GM23338 (cell line): ENCODE measurements around the gene ARMC8. TPM values are rescaled to one million over a fixed set of nuclear protein-coding genes. Genes with fewer than 3 reads are reported as not detected.

Experiments used
- ATAC-seq: fragments of 200-7000 bp; cut with Tn5 transposase; 3 replicates; pipeline ENCODE4 v1.9.1; 2020
- DNase-seq: peaks from one replicate; pipeline ENCODE4 v3.0.0-alpha.2; 2015; ENCODE audit warnings: low spot score
- H2AFZ ChIP-seq: fragments of 200-600 bp; sonication (generic); 2 replicates; pipeline ENCODE4 v1.8.0; 2016; ENCODE audit warnings: antibody characterized with exemption, mild to moderate bottlenecking, moderate library complexity
- H3F3A ChIP-seq: fragments of 200-600 bp; sonication (generic); replicated peaks from 2 replicates; pipeline ENCODE4 v1.8.0; 2017; ENCODE audit warnings: antibody characterized with exemption, mixed run types, low read depth
- H3K27ac ChIP-seq: fragments of 200-600 bp; sonication (generic); 2 replicates; pipeline ENCODE4 v1.6.1; 2016; ENCODE audit warnings: low read depth
- H3K27me3 ChIP-seq: fragments of 200-600 bp; sonication (generic); 2 replicates; pipeline ENCODE4 v1.8.0; 2016; ENCODE audit warnings: mild to moderate bottlenecking, mixed run types, moderate library complexity; ENCODE audit not compliant: insufficient read depth
- H3K36me3 ChIP-seq: fragments of 200-600 bp; sonication (generic); 2 replicates; pipeline ENCODE4 v1.8.0; 2016; ENCODE audit warnings: mild to moderate bottlenecking; ENCODE audit not compliant: insufficient read depth
- H3K4me1 ChIP-seq: fragments of 200-600 bp; sonication (generic); 2 replicates; pipeline ENCODE4 v1.8.0; 2016; ENCODE audit warnings: mild to moderate bottlenecking, moderate library complexity; ENCODE audit not compliant: insufficient read depth
- H3K4me2 ChIP-seq: fragments of 200-600 bp; sonication (generic); 2 replicates; pipeline ENCODE4 v1.7.1; 2017; ENCODE audit warnings: mixed run types
- H3K4me3 ChIP-seq: fragments of 200-600 bp; sonication (generic); 2 replicates; pipeline ENCODE4 v1.6.1; 2016; ENCODE audit warnings: mixed run types
- H3K79me2 ChIP-seq: fragments of 200-600 bp; sonication (generic); replicated peaks from 2 replicates; pipeline ENCODE4 v1.8.0; 2017; ENCODE audit warnings: mild to moderate bottlenecking; ENCODE audit not compliant: insufficient read depth
- H3K9me2 ChIP-seq: fragments of 200-600 bp; sonication (generic); 2 replicates; pipeline ENCODE4 v1.8.0; 2017; ENCODE audit not compliant: insufficient read depth
- H4K20me1 ChIP-seq: fragments of 200-600 bp; sonication (generic); replicated peaks from 2 replicates; pipeline ENCODE4 v1.8.0; 2017; ENCODE audit warnings: mild to moderate bottlenecking; ENCODE audit not compliant: insufficient read depth
- H3K27ac Mint-ChIP-seq: 2 replicates; pipeline ENCODE4 v1.8.0; 2020; ENCODE audit warnings: inconsistent platforms, mild to moderate bottlenecking, moderate library complexity, mixed read lengths
- H3K27me3 Mint-ChIP-seq: 3 replicates; pipeline ENCODE4 v1.8.0; 2022; ENCODE audit warnings: low read depth, mild to moderate bottlenecking, moderate library complexity, mixed read lengths, inconsistent platforms; ENCODE audit not compliant: insufficient read depth, poor library complexity
- H3K36me3 Mint-ChIP-seq: 3 replicates; pipeline ENCODE4 v1.8.0; 2021; ENCODE audit warnings: low read depth, mild to moderate bottlenecking, inconsistent platforms, moderate library complexity, mixed read lengths
- H3K4me1 Mint-ChIP-seq: 3 replicates; pipeline ENCODE4 v1.8.0; 2020; ENCODE audit warnings: mild to moderate bottlenecking, inconsistent platforms, mixed read lengths
- H3K4me3 Mint-ChIP-seq: 3 replicates; pipeline ENCODE4 v1.8.0; 2021; ENCODE audit warnings: moderate library complexity, mild to moderate bottlenecking, inconsistent platforms, mixed read lengths
- H3K9me3 Mint-ChIP-seq: 3 replicates; pipeline ENCODE4 v1.8.0; 2020; ENCODE audit warnings: moderate library complexity, mild to moderate bottlenecking, inconsistent platforms, mixed read lengths
- CTCF ChIP-seq, 2 experiments: fragments of 200-600 bp in 1 of 2; sonication (generic) in 1 of 2; conservative IDR thresholded peaks; 2 replicates each; pipeline versions ENCODE4 v1.5.1 to v1.6.1; 2016 to 2017; ENCODE audit warnings: antibody characterized with exemption in 2 of 2, low read depth in 2 of 2, mild to moderate bottlenecking in 2 of 2, moderate library complexity in 1 of 2
- ETS1 ChIP-seq: IDR thresholded peaks from 2 replicates; pipeline ENCODE4 v1.6.1; 2016; ENCODE audit warnings: antibody characterized with exemption
- EZH2 ChIP-seq: fragments of 200-600 bp; sonication (generic); IDR thresholded peaks from one replicate; pipeline ENCODE4 v1.8.0; 2017; ENCODE audit warnings: antibody characterized with exemption, mild to moderate bottlenecking, low read depth; ENCODE audit not compliant: unreplicated experiment
- EZH2phosphoT487 ChIP-seq: fragments of 200-600 bp; sonication (generic); IDR thresholded peaks from one replicate; pipeline ENCODE4 v1.8.1; 2018; ENCODE audit warnings: antibody characterized with exemption; ENCODE audit not compliant: unreplicated experiment
- NANOG ChIP-seq: IDR thresholded peaks from 2 replicates; pipeline ENCODE4 v1.6.1; 2016; ENCODE audit warnings: antibody characterized with exemption, borderline replicate concordance
- REST ChIP-seq: IDR thresholded peaks from one replicate; pipeline ENCODE4 v1.6.1; 2018; ENCODE audit warnings: antibody characterized with exemption; ENCODE audit not compliant: unreplicated experiment
- STAT1 ChIP-seq: IDR thresholded peaks from one replicate; pipeline ENCODE4 v1.6.1; 2016; ENCODE audit warnings: antibody characterized with exemption; ENCODE audit not compliant: unreplicated experiment
- ZNF331 ChIP-seq: fragments of 250-450 bp; sonication (Bioruptor Pico); IDR thresholded peaks from 2 replicates; pipeline ENCODE4 v1.5.0; 2020; ENCODE audit warnings: low read depth, mild to moderate bottlenecking, moderate library complexity
- polyA plus RNA-seq: library from polyadenylated mRNA; unstranded; fragments of >200 nt; fragmentation: Nextera tagmentation; extraction: Ambion mirVana; gene quantifications from 2 replicates; pipeline ENCODE4 v1.2.1, GENCODE V29; 2016
- total RNA-seq: library from RNA; depleted of rRNA; stranded (reverse); fragments of >200 nt; shearing (Covaris generic); gene quantifications from 2 replicates; pipeline ENCODE4 v1.2.3, GENCODE V29; 2014

Gene ARMC8
- total and polyA plus RNA-seq, 2 experiments from 2014 or later = 36.8 to 61.4 TPM

- H3K4me3 ChIP-seq = no peak overlapping the region
- H3K4me3 Mint-ChIP-seq = no peak overlapping the region
- DNase-seq = no peak
- H4K20me1 ChIP-seq = no peaks in the 10 kb centered on the region
- H3K4me1 ChIP-seq = no peaks in the 10 kb centered on the region
- H3K4me1 Mint-ChIP-seq = no peaks in the 10 kb centered on the region
- ATAC-seq = no peak
- no peak overlapping the region for H3K27ac Mint-ChIP-seq
- no peaks in the 10 kb centered on the region for H3K9me2 ChIP-seq
- H3K36me3 ChIP-seq = peaks cover 10% of the 10 kb centered on the region; the same call in 1 of the 2 replicates
- H3K9me3 Mint-ChIP-seq = no peaks in the 10 kb centered on the region
- no peaks in the 10 kb centered on the region for H3K27me3 ChIP-seq
- no peak overlapping the region for H3K4me2 ChIP-seq
- TF ChIP-seq STAT1 = no peak
- TF ChIP-seq EZH2phosphoT487 = no peak
- no peak for TF ChIP-seq CTCF (conservative IDR thresholded peaks at IDR 0.05; ENCODE audit: low read depth in 2 of 2)
- TF ChIP-seq NANOG = no peak
- TF ChIP-seq ETS1 = no peak
- H2AFZ ChIP-seq = no peak overlapping the region
- no peak overlapping the region; the same call in 1 of the 2 replicates for H3K27ac ChIP-seq
- peaks cover 28% of the 10 kb centered on the region; the same call in 2 of the 3 replicates for H3K36me3 Mint-ChIP-seq
- peaks cover 3% of the 10 kb centered on the region for H3K27me3 Mint-ChIP-seq
- no peaks in the 10 kb centered on the region for H3F3A ChIP-seq
- no peaks in the 10 kb centered on the region for H3K79me2 ChIP-seq
Measured at GRCh38 chr3:138241061-138241460, 54.0 kb downstream of the ARMC8 start.

GRCh38 chr3:138241676-138242075, 54.6 kb downstream of the ARMC8 start:
- H3K27ac ChIP-seq = no peak overlapping the region
- Mint-ChIP-seq H3K36me3 (peaks cover 27% of the 10 kb centered on the region; the same call in 2 of the 3 replicates), H3K9me3 (no peaks in the 10 kb centered on the region), H3K27ac (no peak overlapping the region), H3K4me3 (no peak overlapping the region), H3K27me3 (peaks cover 3% of the 10 kb centered on the region), H3K4me1 (no peaks in the 10 kb centered on the region)
- H3F3A ChIP-seq = no peaks in the 10 kb centered on the region
- H3K79me2 ChIP-seq = no peaks in the 10 kb centered on the region
- no peaks in the 10 kb centered on the region for H3K9me2 ChIP-seq
- H2AFZ ChIP-seq = no peak overlapping the region
- H3K4me2 ChIP-seq = no peak overlapping the region
- no peak for DNase-seq
- H4K20me1 ChIP-seq = no peaks in the 10 kb centered on the region
- no peak for ATAC-seq
- H3K4me1 ChIP-seq = no peaks in the 10 kb centered on the region
- TF ChIP-seq REST (no peak), NANOG (no peak), EZH2 (no peak), ZNF331 (CRISPR knock-in tag) (no peak)
- no peaks in the 10 kb centered on the region for H3K27me3 ChIP-seq
- H3K36me3 ChIP-seq = peaks cover 10% of the 10 kb centered on the region; the same call in 1 of the 2 replicates
- no peak overlapping the region for H3K4me3 ChIP-seq
